Activated CD8-positive, alpha-beta T cell treated with anti-CD3 and anti-CD28 coated beads for 36 hours (primary cell): ENCODE data around the gene CAPN2. TPM values are rescaled to one million over a fixed set of nuclear protein-coding genes. Genes with fewer than 3 reads are reported as not detected.

Experiments
- ATAC-seq: fragments of 200-7000 bp; cut with Tn5 transposase; one replicate; pipeline ENCODE4 v1.10.0; 2021; ENCODE audit warnings: mild to moderate bottlenecking, moderate library complexity
- CTCF ChIA-PET: fragments of 350-600 bp; sonication (Branson Sonifier 250); formaldehyde crosslinking; loops from one replicate; lab custom pipeline; 2021; ENCODE audit warnings: antibody characterized with exemption; lab: Charles Lee
- POLR2A ChIA-PET: fragments of 350-600 bp; sonication (Branson Sonifier 250); formaldehyde crosslinking; loops from one replicate; lab custom pipeline; 2021; ENCODE audit warnings: antibody characterized with exemption; lab: Charles Lee
- DNase-seq: peaks from one replicate; pipeline ENCODE4 v3.0.0-alpha.2; 2020
- H3K27ac Mint-ChIP-seq: one replicate; pipeline ENCODE4 v1.8.0; 2021; ENCODE audit warnings: mild to moderate bottlenecking, mixed read lengths
- H3K27me3 Mint-ChIP-seq: one replicate; pipeline ENCODE4 v1.8.0; 2021; ENCODE audit warnings: mixed read lengths
- H3K36me3 Mint-ChIP-seq: one replicate; pipeline ENCODE4 v1.8.0; 2021; ENCODE audit warnings: low read depth, mixed read lengths
- H3K4me1 Mint-ChIP-seq: one replicate; pipeline ENCODE4 v1.8.0; 2021; ENCODE audit warnings: low read depth, mixed read lengths
- H3K4me3 Mint-ChIP-seq: one replicate; pipeline ENCODE4 v1.8.0; 2021; ENCODE audit warnings: mild to moderate bottlenecking, moderate library complexity, mixed read lengths
- H3K9me3 Mint-ChIP-seq: one replicate; pipeline ENCODE4 v1.8.0; 2021; ENCODE audit warnings: mixed read lengths
- intact Hi-C: fragments of 100-400 bp; cut with micrococcal nuclease; formaldehyde crosslinking; loops from one replicate; pipeline ENCODE4 v1.10.0; 2022
- total RNA-seq, 2 experiments: library from RNA; stranded (reverse); gene quantifications; one replicate each; pipeline ENCODE4 v1.2.3, GENCODE V29; 2021
- TF ChIP-seq, protein P1 (sequence below): fragments of 200-600 bp; IDR thresholded peaks from one replicate; pipeline ENCODE4 v1.8.0; 2022; ENCODE audit warnings: antibody characterized with exemption, mild to moderate bottlenecking

Gene CAPN2
- total RNA-seq, 2 experiments from 2014 or later = 31.5 to 33.6 TPM

DNA sequence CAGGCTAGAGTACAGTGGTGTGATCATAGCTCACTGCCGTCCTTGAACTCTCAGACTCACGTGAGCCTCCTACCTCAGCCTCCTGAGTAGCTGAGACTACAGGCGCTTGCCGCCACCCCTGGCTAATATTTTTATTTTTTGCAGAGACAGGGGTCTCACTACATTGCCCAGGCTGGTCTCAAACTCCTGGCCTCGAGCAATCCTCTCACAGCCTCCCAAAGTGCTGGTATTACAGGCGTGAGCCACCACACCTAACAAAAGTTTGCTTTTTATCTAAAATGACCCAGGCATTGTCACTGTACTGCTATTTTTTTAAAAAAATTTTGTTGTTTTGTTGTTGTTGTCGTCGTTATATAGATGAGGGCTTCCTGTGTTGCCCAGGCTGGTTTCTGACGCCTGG, 46.4 kb downstream of the CAPN2 start:
- Mint-ChIP-seq H3K9me3 (no peaks in the 10 kb centered on the region), H3K36me3 (peaks cover 7% of the 10 kb centered on the region), H3K27ac (no peak overlapping the region), H3K4me1 (no peaks in the 10 kb centered on the region), H3K27me3 (no peaks in the 10 kb centered on the region), H3K4me3 (no peak overlapping the region)
- ATAC-seq (no peak), DNase-seq (no peak)
- CTCF ChIA-PET = no interaction called here
- intact Hi-C loops = no loop called here
- TF ChIP-seq, protein P1, sequence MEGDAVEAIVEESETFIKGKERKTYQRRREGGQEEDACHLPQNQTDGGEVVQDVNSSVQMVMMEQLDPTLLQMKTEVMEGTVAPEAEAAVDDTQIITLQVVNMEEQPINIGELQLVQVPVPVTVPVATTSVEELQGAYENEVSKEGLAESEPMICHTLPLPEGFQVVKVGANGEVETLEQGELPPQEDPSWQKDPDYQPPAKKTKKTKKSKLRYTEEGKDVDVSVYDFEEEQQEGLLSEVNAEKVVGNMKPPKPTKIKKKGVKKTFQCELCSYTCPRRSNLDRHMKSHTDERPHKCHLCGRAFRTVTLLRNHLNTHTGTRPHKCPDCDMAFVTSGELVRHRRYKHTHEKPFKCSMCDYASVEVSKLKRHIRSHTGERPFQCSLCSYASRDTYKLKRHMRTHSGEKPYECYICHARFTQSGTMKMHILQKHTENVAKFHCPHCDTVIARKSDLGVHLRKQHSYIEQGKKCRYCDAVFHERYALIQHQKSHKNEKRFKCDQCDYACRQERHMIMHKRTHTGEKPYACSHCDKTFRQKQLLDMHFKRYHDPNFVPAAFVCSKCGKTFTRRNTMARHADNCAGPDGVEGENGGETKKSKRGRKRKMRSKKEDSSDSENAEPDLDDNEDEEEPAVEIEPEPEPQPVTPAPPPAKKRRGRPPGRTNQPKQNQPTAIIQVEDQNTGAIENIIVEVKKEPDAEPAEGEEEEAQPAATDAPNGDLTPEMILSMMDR = no peak
- POLR2A ChIA-PET = no interaction called here

DNA sequence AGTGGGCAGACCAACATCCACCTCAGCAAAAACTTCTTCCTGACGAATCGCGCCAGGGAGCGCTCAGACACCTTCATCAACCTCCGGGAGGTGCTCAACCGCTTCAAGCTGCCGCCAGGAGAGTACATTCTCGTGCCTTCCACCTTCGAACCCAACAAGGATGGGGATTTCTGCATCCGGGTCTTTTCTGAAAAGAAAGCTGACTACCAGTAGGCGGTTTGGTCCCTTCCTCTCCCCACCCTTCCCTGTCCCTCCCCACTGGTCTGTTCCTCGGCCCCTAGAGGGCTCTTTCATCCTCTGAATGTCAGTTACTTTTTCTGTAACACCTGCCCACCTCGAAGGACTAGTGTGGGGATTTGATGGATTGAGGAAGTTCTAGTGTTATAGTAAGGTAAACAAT, 46.9 kb downstream of the CAPN2 start:
- Mint-ChIP-seq H3K27ac (no peak overlapping the region), H3K4me3 (no peak overlapping the region), H3K27me3 (no peaks in the 10 kb centered on the region), H3K9me3 (no peaks in the 10 kb centered on the region), H3K4me1 (no peaks in the 10 kb centered on the region), H3K36me3 (peaks cover 7% of the 10 kb centered on the region)
- ChIA-PET CTCF (interaction anchor here (1.2 to 2.9 kb wide), 2 partner anchors 10 to 12 kb away, joined by 4 to 16 read pairs; no protein-coding TSS in a partner anchor), POLR2A (interaction anchor here (0.6 kb wide), 1 partner anchor 28 kb away, joined by 3 read pairs; no protein-coding TSS in a partner anchor)
- DNase-seq (no peak), ATAC-seq (no peak)
- TF ChIP-seq, protein P1 = no peak
- intact Hi-C loops = no loop called here

DNA sequence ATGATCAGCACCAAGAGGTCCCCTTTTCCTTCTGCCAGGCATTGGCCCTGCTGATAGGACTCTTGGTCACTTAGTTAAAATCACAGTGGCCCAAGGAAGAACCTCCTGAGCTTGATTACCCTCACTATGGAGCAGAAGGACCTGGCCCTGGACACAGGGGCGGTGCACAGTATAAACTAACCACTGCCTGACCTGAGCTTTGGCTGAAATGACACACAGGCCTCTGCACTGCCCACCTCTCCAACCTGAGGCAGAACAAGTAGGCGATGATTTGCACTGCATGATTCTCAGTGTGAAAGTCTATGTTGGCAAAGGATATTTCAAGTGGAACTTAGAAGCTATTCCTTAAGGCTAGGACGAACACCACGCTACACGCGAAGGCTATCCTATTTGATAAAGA, 48.5 kb downstream of the CAPN2 start:
- TF ChIP-seq, protein P1 = no peak
- CTCF ChIA-PET = interaction anchor here (1.2 to 2.9 kb wide), 3 partner anchors 8 to 12 kb away, joined by 3 to 16 read pairs (median 4); no protein-coding TSS in a partner anchor
- Mint-ChIP-seq H3K4me3 (no peak overlapping the region), H3K9me3 (no peaks in the 10 kb centered on the region), H3K36me3 (peaks cover 7% of the 10 kb centered on the region), H3K27ac (no peak overlapping the region), H3K4me1 (no peaks in the 10 kb centered on the region), H3K27me3 (no peaks in the 10 kb centered on the region)
- intact Hi-C loops = no loop called here
- POLR2A ChIA-PET = interaction anchor here (1.2 kb wide), 1 partner anchor 9 kb away, joined by 3 read pairs; no protein-coding TSS in a partner anchor
- DNase-seq = no peak
- no peak for ATAC-seq

DNA sequence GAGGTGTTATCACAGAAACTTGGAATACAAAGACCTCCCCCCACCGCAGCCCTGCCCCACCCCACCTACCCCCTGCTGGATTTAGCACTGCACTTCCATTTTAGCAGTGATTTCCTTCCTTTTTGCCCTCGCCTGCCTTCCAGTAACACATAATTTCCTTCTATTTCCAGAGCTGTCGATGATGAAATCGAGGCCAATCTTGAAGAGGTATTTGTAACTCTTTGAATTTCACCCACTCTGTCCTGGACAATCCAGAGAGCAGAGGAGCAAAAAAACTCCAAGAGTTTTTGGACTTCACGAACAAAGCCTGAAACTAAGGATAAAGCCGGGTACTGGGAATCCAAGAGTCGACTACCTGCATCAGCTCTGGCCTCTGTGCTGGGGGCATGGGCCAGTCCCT, 49.1 kb downstream of the CAPN2 start:
- Mint-ChIP-seq H3K4me3 (no peak overlapping the region), H3K4me1 (no peaks in the 10 kb centered on the region), H3K36me3 (peaks cover 12% of the 10 kb centered on the region), H3K9me3 (no peaks in the 10 kb centered on the region), H3K27ac (no peak overlapping the region), H3K27me3 (no peaks in the 10 kb centered on the region)
- CTCF ChIA-PET = interaction anchor here (1.2 to 2.9 kb wide), 2 partner anchors 9 to 12 kb away, joined by 3 to 16 read pairs; no protein-coding TSS in a partner anchor
- ATAC-seq (no peak), DNase-seq (no peak)
- TF ChIP-seq, protein P1 = no peak
- intact Hi-C loops = no loop called here
- POLR2A ChIA-PET = interaction anchor here (0.6 kb wide), 1 partner anchor 53 kb away, joined by 5 read pairs; no protein-coding TSS in a partner anchor

DNA sequence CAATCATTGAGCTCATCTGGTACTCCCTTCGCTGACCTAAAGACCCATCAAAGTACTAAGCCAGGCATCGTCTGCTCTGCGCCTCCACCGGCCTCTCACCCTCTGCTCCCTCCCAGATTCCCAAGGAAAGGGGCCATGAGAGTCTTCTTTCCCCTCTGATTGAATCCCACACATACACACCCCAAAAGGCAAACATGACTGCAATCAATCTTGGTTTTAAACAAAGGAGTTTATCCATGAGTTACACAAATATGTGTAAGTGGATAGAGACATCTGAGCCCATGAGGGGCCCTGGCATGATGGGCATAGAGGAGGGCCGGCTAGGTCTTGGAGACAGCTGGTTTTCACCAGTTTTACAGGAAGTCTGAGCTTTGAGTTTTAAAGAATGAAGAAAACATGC, 50.9 kb downstream of the CAPN2 start:
- ChIA-PET POLR2A (interaction anchor here (0.8 kb wide), 1 partner anchor 13 kb away, joined by 3 read pairs; no protein-coding TSS in a partner anchor), CTCF (interaction anchor here (1.4 to 1.6 kb wide), 2 partner anchors 12 to 14 kb away, joined by 5 to 8 read pairs; no protein-coding TSS in a partner anchor)
- TF ChIP-seq, protein P1 = no peak
- Mint-ChIP-seq H3K4me1 (no peaks in the 10 kb centered on the region), H3K9me3 (no peaks in the 10 kb centered on the region), H3K36me3 (peaks cover 9% of the 10 kb centered on the region), H3K27me3 (no peaks in the 10 kb centered on the region), H3K27ac (no peak overlapping the region), H3K4me3 (no peak overlapping the region)
- intact Hi-C loops = no loop called here
- DNase-seq = no peak
- ATAC-seq = no peak
